ENCODE data around the gene RAB5IF.

GRCh38 chr20:36654506-36654905 lies 48.9 kb downstream of the RAB5IF start:
- no peak for TF ChIP-seq SREBF1 (IDR thresholded peaks at IDR 0.05; ENCODE audit: low read length)
- no peak for TF ChIP-seq CTCF (IDR thresholded peaks at IDR 0.05 in 2 of 3, conservative IDR thresholded peaks at IDR 0.05 in 1 of 3; ENCODE audit: control insufficient read depth in 2 of 3, extremely low read depth in 1 of 3, insufficient read depth in 1 of 3, low read depth in 3 of 3, low read length in 3 of 3)
- no peak for TF ChIP-seq NFYB (IDR thresholded peaks at IDR 0.05; ENCODE audit: insufficient read depth, low read depth, low read length)
- TF ChIP-seq SUZ12 (IDR thresholded peaks at IDR 0.05; ENCODE audit: unreplicated experiment): no peak
- no peak for TF ChIP-seq POLR2A (IDR thresholded peaks at IDR 0.05; ENCODE audit: low read depth, low read length)
- no peak for TF ChIP-seq PBX3 (IDR thresholded peaks at IDR 0.05; ENCODE audit: insufficient replicate concordance, low read depth, low read length)
- no peak for TF ChIP-seq SP1 (IDR thresholded peaks at IDR 0.05; ENCODE audit: low read depth, low read length)
- TF ChIP-seq YY1 (IDR thresholded peaks at IDR 0.05; ENCODE audit: low read depth, low read length): no peak
- TF ChIP-seq ATF3 (IDR thresholded peaks at IDR 0.05; ENCODE audit: borderline replicate concordance, extremely low read depth, low read depth, low read length): no peak
- TF ChIP-seq CUX1 (IDR thresholded peaks at IDR 0.05; ENCODE audit: insufficient replicate concordance, low read depth, low read length): no peak
- no peak for TF ChIP-seq ASH2L (IDR thresholded peaks at IDR 0.05; ENCODE audit: borderline replicate concordance, low read depth)
- no peak for TF ChIP-seq EP300 (IDR thresholded peaks at IDR 0.05; ENCODE audit: borderline replicate concordance in 1 of 2, control insufficient read depth in 1 of 2, low read depth in 2 of 2, low read length in 2 of 2)
- no peak for TF ChIP-seq HDAC2 (IDR thresholded peaks at IDR 0.05)

Data from GM12878 (cell line).